ENCODE results near the gene SLC6A17.

The SLC6A17 gene

DNA sequence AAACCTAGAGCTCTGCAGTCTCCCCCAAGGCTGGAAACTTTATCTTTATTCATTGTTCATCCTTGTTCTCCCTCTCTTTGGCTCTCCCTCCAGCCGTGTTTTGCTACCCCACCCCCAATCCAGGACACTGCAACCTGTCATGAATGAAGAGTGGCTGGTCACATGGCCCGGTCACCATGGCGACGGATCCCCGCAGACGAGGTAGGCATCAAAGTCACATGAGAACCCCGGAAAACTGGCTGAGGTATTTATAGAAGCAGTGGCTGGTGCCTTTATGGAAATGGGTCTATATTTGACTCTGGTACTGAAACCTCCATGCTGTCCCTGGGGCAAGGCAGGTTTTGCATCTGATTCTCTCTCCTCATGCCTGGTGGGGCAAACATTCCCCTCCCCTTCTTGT lies 13.4 kb upstream of the SLC6A17 start:
- no peak for DNase-seq

DNA sequence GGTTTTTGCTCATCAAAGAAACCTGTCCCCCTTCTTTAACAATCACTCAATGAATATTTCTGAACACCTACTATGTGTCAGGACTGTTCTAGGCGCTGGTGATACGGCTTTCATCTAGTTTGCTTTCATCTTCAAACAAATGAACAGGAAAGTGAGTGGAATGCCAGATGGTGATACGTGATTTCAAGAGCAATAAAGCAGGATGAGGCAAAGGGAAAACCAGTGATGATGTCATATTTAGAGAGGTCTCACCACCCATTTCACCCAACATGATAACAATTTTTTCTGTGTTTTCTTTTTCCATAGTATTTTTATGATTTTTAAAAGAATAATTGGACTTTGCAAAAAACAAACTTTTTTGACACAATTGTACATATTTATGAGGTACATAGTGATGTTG lies 11.3 kb upstream of the SLC6A17 start:
- no peak for DNase-seq

DNA sequence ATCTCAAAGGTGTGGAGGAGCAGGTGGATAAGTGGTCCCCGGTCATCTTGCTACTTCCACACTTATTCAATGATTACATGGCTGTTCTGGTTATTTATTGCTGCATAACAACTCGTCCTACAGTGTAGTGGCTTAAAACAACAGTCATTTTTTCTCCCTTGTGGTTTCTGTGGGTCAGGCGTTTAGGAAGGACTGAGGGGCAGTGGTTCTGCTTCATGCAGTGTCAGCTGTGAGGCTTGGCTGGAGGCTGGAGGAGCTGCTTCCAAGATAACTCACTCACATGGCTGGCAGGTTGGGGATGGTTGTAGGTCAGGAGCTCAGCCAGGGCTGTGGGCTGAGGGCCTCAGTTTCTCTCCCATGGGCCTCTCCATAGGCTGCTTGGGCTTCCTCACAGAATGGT lies 5.9 kb upstream of the SLC6A17 start:
- no peak for DNase-seq

GRCh38 chr1:110148961-110149360 lies 1.3 kb upstream of the SLC6A17 start:
- DNase-seq, result no peak

DNA sequence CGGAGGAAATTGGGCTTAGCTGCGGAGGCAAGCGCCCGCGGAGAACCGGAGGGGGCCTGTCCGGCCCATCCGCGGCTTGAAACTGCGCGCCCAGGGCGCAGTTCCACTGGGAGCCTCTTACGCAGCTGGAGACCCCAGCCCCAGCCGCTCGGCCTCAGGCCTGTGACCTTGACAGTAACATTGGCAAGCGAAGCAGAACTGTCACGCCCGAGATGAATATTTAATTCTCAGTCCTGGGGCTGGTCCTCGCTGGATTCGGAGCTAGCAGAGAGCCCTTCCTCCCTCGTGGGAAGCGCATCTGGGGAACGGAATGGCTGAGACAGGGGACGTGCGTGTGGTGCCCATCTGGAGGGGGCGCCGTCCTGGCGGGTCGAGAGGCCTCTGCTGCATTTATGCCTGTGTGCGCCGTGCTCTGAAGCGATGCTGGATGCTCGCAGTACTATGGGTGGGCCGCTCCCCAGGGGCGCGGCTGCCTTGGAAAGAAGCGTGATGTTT lies 928 bp downstream of the SLC6A17 start:
- no peak for DNase-seq

- DNase-seq, result no peak
Measured at GRCh38 chr1:110152133-110152785, 2.0 kb downstream of the SLC6A17 start.

- DNase-seq, result no peak
Measured at GRCh38 chr1:110153407-110153950, 3.2 kb downstream of the SLC6A17 start.

GRCh38 chr1:110155878-110156522 lies 5.7 kb downstream of the SLC6A17 start:
- DNase-seq, result no peak

- DNase-seq, result no peak
Measured at GRCh38 chr1:110158261-110158660, 8.0 kb downstream of the SLC6A17 start.

DNA sequence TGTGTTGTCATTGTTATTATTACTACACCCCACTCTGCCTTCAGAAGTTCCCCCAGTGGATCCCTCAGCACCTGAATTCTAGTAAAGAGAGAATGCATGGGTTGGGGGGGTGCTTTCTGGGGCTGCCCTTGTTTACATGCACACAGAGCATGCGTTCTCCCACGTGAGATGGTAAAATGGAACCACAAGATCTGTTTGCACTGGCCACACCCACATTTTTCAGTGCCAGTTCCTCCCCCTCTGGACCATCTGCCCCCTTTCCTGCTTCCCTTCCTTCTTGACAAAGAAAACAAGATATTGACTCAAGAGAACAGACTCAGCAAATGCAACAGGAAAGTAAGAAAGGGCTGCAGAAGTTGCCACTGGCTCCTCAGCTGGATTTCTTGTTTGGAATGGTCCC lies 8.9 kb downstream of the SLC6A17 start:
- peak; percentile 27 for DNase-seq

DNA sequence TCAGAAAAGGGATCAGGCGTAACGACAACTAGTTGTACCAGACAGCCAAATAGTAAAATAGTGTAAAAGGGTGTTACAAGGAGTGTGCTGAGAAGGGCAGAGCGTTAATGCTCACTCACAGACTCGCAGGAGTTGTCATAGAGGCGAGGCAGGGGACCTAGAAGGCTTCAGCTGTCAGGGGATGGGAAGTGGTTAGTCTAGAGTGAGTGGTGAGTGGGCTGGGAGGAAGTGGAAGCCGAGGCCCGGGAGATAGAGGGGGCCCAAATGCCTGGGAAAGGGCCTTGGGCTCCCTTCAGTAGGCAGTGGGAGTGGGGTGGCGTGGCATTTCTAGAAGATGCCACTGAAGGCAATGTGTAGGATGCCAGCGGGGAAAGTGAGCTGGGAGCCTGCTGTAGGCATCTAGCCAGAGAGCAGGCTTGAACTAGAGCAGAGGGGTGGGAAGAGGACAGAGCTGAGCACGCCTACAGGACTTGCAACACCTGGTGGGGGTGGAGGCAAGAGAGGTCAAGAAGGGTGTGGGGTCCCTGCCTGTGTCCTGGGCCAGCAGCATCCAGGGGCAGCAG lies 10.3 kb downstream of the SLC6A17 start:
- no peak for DNase-seq

DNA sequence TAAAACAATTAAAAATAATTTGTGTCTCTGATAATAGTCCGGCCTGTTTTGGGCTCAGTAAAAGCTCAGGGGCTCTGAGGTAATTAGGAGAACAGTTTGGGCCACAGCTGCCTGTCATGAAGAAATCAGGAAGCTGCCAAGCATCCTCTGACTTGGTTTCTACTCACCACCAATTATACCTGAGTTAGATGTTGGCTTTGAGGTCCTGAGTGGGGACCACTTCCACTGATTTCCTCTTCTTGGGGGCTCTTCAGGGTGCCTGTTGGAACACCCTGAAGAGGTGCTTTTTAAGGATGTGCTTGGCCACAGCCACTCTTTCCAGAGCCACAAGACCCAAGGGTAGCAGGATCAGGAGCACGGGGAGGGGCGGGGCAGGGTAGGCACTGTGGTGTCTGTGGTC lies 10.9 kb downstream of the SLC6A17 start:
- DNase-seq, result no peak

DNA sequence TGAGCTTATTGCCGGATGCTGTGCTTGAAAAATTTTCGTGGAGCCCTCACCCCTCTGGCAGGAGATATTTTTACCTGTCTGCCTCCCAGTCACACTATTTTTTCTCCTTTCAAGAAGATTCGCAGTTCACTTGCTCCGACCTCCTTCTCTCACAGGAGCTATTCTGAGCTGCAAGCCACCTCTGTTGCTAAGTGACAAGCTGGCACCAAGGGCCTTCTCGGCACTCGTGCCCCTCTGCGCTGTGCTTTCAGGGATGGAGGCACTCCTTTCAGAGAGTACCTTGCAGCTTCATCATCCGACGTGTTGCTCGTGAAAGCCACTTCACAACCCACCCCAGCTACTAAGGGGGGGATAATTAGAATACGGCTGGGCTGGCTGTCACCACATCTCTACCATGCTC lies 11.6 kb downstream of the SLC6A17 start:
- no peak for DNase-seq

DNA sequence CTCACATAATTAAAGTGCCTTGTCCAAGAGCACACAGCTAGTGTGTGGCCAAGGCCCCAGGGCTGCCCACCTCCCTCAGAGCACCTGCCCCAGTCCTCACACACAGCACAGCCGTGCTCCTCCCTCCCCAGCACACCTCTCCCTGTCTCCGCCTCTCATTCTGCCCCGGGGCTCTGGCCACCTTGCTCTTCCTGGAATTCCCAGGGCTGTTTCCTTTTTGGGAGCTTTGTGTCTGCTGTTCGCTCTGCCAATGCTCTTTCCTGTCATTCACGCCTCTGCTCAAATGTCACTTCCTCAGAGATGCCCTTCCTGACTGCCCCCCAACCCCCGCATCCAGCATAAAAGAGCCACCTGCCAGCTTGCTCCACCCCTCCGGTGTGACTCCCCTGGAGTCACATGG lies 13.3 kb downstream of the SLC6A17 start:
- DNase-seq, result no peak

DNA sequence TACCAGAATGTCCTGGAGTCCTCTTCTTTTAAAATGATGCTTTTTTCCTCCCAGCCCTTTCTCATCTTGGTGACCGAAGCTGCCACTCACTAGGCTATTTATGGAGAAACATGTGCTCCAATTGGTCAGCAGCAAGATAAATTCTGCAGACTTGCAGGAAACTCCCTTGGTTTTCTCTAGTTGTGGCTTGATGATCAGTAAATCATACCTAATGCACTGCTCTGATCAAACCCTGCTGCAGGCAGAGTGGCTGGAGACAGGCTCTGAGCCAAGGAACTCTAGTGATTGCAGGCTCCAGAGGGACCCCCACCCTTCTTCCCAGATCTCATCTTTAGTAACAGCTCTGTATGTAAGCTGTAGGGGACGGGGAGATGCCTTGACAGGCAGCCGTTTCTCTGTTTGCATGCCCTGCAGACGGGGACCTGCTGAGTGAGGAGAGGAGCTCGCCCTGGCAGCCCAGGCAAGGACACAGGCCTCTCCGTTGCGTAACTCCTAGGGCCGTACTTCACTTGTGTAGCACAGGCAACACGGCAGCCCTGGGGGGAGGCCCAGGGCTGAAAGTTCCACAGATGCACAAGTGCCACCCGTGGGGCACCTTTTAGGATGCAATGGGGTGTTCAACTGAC lies 14.5 kb downstream of the SLC6A17 start:
- no peak for DNase-seq

GRCh38 chr1:110165761-110166231 lies 15.5 kb downstream of the SLC6A17 start:
- DNase-seq, result no peak

DNA sequence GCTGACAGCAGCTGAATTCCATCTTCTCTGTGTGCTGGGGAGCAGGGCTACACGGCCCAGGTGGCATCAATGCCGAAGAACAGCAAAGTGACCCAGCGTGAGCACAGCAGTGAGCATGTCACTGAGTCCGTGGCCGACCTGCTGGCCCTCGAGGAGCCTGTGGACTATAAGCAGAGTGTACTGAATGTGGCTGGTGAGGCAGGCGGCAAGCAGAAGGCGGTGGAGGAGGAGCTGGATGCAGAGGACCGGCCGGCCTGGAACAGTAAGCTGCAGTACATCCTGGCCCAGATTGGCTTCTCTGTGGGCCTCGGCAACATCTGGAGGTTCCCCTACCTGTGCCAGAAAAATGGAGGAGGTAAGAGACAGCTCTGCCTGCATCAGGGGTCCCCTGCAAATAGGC lies 16.6 kb downstream of the SLC6A17 start:
- DNase-seq, result no peak

- DNase-seq, result peak; percentile 96
Measured at GRCh38 chr1:110170766-110171733, 20.8 kb downstream of the SLC6A17 start.

- DNase-seq, result no peak
Measured at GRCh38 chr1:110172001-110172400, 21.7 kb downstream of the SLC6A17 start.

DNA sequence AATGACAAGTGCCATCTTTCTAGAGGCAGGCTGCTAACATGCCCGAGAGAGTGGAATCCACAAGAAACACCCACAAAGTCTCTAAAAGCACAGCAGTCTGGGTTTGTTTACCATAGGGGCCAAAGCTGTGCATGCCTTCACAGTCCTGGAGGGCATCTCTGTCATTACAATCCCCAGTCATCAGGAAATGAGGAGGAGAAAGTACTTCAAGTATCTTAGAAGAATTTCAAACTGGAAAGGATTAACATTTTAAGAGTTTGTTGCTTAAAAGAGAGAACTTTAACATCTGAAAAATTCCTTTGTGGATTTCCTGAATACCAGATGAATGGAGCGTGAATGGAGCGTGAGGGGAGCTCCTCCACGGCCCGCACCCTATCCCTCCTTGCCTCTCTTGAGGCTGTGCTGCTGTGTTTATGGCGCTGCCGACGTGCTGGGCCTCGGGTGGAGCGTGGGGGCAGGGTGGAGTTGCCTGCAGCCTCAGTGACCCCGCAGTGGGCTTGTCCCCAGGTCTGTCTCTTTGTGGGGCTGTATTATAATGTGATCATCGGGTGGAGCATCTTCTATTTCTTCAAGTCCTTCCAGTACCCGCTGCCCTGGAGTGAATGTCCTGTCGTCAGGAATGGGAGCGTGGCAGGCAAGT lies 23.3 kb downstream of the SLC6A17 start:
- no peak for DNase-seq

- DNase-seq, result no peak
Measured at GRCh38 chr1:110174961-110175360, 24.7 kb downstream of the SLC6A17 start.

Measured in NCI-H446 treated with DMSO at 0.1 percent for 48 hours (cell line).